Caco-2 (cell line): ENCODE measurements around the gene PPP1R26. TPM values are rescaled to one million over a fixed set of nuclear protein-coding genes. Genes with fewer than 3 reads are reported as not detected.
"Not testable (repeated sequence)": the region's sequence is repeated elsewhere in the genome, so short reads cannot be mapped to it uniquely, and the experiment has no call there.

Experiments
- BruUV-seq: library from RNA; stranded (reverse); fragments of 400-500 nt; replicated peaks from 2 replicates; lab custom pipeline; 2021; lab: Mats Ljungman, UMichigan
- CTCF ChIA-PET: fragments of 300-600 bp; sonication (Branson Sonifier 250); formaldehyde crosslinking; loops from one replicate; lab custom pipeline; 2022; ENCODE audit warnings: antibody characterized with exemption; lab: Charles Lee
- POLR2A ChIA-PET: fragments of 300-600 bp; sonication (Branson Sonifier 250); formaldehyde crosslinking; loops from one replicate; lab custom pipeline; 2022; ENCODE audit warnings: antibody characterized with exemption; lab: Charles Lee
- DNase-seq, 2 experiments: peaks; one replicate each; pipeline versions ENCODE4 v3.0.0 to v3.0.0-alpha.2; 2020 to 2022
- H3K27me3 ChIP-seq: replicated peaks from 2 replicates; pipeline ENCODE4 v1.6.0; 2011; ENCODE audit warnings: low read length; ENCODE audit not compliant: control insufficient read depth, insufficient read depth
- H3K36me3 ChIP-seq: 2 replicates; pipeline ENCODE4 v1.5.1; 2011; ENCODE audit warnings: low read length; ENCODE audit not compliant: control insufficient read depth, insufficient read depth
- H3K4me1 ChIP-seq: fragments of 250-450 bp; sonication (Bioruptor Pico); 2 replicates; pipeline ENCODE4 v1.5.1; 2020; ENCODE audit warnings: mild to moderate bottlenecking
- H3K4me3 ChIP-seq: 2 replicates; pipeline ENCODE4 v1.5.1; 2011; ENCODE audit warnings: low read depth, mild to moderate bottlenecking, control low read depth, low read length
- H3K9me3 ChIP-seq: fragments of 250-450 bp; sonication (Bioruptor Pico); 2 replicates; pipeline ENCODE4 v1.5.1; 2020; ENCODE audit warnings: mild to moderate bottlenecking, moderate library complexity
- H3K27ac Mint-ChIP-seq: one replicate; pipeline ENCODE4 v1.8.0; 2022; ENCODE audit warnings: mixed read lengths; ENCODE audit not compliant: unreplicated experiment
- H3K27me3 Mint-ChIP-seq: one replicate; pipeline ENCODE4 v1.8.0; 2022; ENCODE audit warnings: mixed read lengths; ENCODE audit not compliant: insufficient read depth, unreplicated experiment
- H3K36me3 Mint-ChIP-seq: one replicate; pipeline ENCODE4 v1.8.0; 2022; ENCODE audit warnings: mild to moderate bottlenecking, mixed read lengths; ENCODE audit not compliant: insufficient read depth, unreplicated experiment
- H3K4me1 Mint-ChIP-seq: one replicate; pipeline ENCODE4 v1.8.0; 2022; ENCODE audit warnings: low read depth, mixed read lengths; ENCODE audit not compliant: unreplicated experiment
- H3K4me3 Mint-ChIP-seq: one replicate; pipeline ENCODE4 v1.8.0; 2022; ENCODE audit warnings: mild to moderate bottlenecking, moderate library complexity, mixed read lengths; ENCODE audit not compliant: unreplicated experiment
- H3K9me3 Mint-ChIP-seq: one replicate; pipeline ENCODE4 v1.8.0; 2022; ENCODE audit warnings: mixed read lengths; ENCODE audit not compliant: unreplicated experiment
- CTCF ChIP-seq, 2 experiments: fragments of 200-600 bp in 1 of 2; IDR thresholded peaks; 1 replicate in 1 of 2; 2 replicates in 1 of 2; pipeline versions ENCODE4 v1.5.1 to v1.8.0; 2011 to 2022; ENCODE audit warnings: antibody characterized with exemption in 1 of 2, control low read depth in 1 of 2, inconsistent platforms in 1 of 2, low read depth in 1 of 2, low read length in 1 of 2, mild to moderate bottlenecking in 1 of 2, moderate library complexity in 1 of 2; ENCODE audit not compliant: insufficient read depth in 1 of 2, severe bottlenecking in 1 of 2, unreplicated experiment in 1 of 2
- intact Hi-C: fragments of 100-400 bp; cut with micrococcal nuclease; formaldehyde crosslinking; loops from one replicate; pipeline ENCODE4 v1.10.0; 2022; ENCODE audit not compliant: unreplicated experiment
- total RNA-seq: library from RNA; stranded (reverse); gene quantifications from 2 replicates; pipeline ENCODE4 v1.2.3, GENCODE V29; 2022

Gene PPP1R26
- total RNA-seq, 1 experiment from 2014 or later, result 24.3 TPM

- no peaks in the 10 kb centered on the region for H3K9me3 ChIP-seq
- Mint-ChIP-seq H3K36me3 (no peaks in the 10 kb centered on the region), H3K4me3 (no peak overlapping the region), H3K27ac (no peak overlapping the region), H3K27me3 (no peaks in the 10 kb centered on the region), H3K9me3 (no peaks in the 10 kb centered on the region), H3K4me1 (no peaks in the 10 kb centered on the region)
- no TSS peak for BruUV-seq
- no peak overlapping the region for H3K4me3 ChIP-seq
- ChIA-PET CTCF (no interaction called here), POLR2A (no interaction called here)
- no peak for DNase-seq
- no peak for TF ChIP-seq CTCF (IDR thresholded peaks at IDR 0.05; ENCODE audit: insufficient read depth in 1 of 2, low read depth in 1 of 2, low read length in 1 of 2, severe bottlenecking in 1 of 2, unreplicated experiment in 1 of 2)
- H3K4me1 ChIP-seq, result no peaks in the 10 kb centered on the region
- intact Hi-C loops, result no loop called here
- H3K27me3 ChIP-seq, result no peaks in the 10 kb centered on the region
- H3K36me3 ChIP-seq, result no peaks in the 10 kb centered on the region
Observed at GRCh38 chr9:135448663-135449100, 30.9 kb upstream of the PPP1R26 start.

DNA sequence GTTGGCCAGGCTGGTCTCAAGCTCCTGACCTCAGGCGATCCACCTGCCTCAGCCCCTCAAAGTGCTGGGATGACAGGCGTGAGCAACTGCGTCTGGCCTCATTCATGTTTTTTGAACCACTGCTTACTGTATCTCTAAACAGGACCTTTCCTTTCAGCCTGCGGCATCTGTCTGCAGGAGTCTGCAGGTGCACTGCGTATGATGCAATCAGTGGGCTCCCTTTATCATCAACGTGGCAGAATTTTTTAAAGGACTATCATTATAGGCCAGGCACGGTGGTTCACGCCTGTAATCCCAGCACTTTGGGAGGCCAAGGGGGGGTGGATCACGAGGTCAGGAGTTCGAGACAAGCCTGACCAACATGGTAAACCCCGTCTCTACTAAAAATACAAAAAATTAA lies 30.1 kb upstream of the PPP1R26 start:
- H3K4me1 ChIP-seq, H3K4me1 Mint-ChIP-seq, H3K36me3 Mint-ChIP-seq, H3K9me3 ChIP-seq, CTCF ChIA-PET, H3K4me3 ChIP-seq, H3K27me3 ChIP-seq, H3K27me3 Mint-ChIP-seq, DNase-seq, H3K9me3 Mint-ChIP-seq, H3K27ac Mint-ChIP-seq, H3K36me3 ChIP-seq, BruUV-seq, intact Hi-C loops, POLR2A ChIA-PET, H3K4me3 Mint-ChIP-seq: not testable (repeated sequence)

DNA sequence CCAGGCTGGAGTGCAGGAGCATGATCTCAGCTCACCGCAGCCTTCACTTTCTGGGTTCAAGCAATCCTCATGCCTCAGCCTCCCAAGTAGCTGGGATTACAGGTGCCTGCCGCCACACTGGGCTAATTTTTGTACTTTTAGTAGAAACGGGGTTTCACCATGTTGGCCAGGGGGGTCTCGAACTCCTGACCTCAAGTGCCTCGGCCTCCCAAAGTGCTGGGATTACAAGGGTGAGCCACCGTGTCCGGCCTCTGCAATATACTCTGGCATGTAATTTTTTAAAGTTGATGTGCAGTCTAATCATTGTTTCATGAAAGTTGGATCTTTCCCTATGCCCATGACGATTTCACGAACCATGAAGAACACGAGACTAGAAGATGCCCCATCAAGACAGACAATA lies 28.6 kb upstream of the PPP1R26 start:
- H3K9me3 ChIP-seq, result no peaks in the 10 kb centered on the region
- no peaks in the 10 kb centered on the region for H3K4me1 Mint-ChIP-seq
- H3K36me3 ChIP-seq, result no peaks in the 10 kb centered on the region
- no TSS peak for BruUV-seq
- H3K4me3 Mint-ChIP-seq, result no peak overlapping the region
- H3K4me3 ChIP-seq, result no peak overlapping the region
- H3K4me1 ChIP-seq, result no peaks in the 10 kb centered on the region
- POLR2A ChIA-PET, result no interaction called here
- CTCF ChIA-PET, result no interaction called here
- no peak overlapping the region for H3K27ac Mint-ChIP-seq
- peaks cover 7% of the 10 kb centered on the region for H3K27me3 Mint-ChIP-seq
- TF ChIP-seq CTCF (IDR thresholded peaks at IDR 0.05; ENCODE audit: insufficient read depth in 1 of 2, low read depth in 1 of 2, low read length in 1 of 2, severe bottlenecking in 1 of 2, unreplicated experiment in 1 of 2), result no peak
- H3K27me3 ChIP-seq, result no peaks in the 10 kb centered on the region
- peaks cover 10% of the 10 kb centered on the region for H3K9me3 Mint-ChIP-seq
- intact Hi-C loops, result no loop called here
- no peaks in the 10 kb centered on the region for H3K36me3 Mint-ChIP-seq
- DNase-seq, result no peak

DNA sequence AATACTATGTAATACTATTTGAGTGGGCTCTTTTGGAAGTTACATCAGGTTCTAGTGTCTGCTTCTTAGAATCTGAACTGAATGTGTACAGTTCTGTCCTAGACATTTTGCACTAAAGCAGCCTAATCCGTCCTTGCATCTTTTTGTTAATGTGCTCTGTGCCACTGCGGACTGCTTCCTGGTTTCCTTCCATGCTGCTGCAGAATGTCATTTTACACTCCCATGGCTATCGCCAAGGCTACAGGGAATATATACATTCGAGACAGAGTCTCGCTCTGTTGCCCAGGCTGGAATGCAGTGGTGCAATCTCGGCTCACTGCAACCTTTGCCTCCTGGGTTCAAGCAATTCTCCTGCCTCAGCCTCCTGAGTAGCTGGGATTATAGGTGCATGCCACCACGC lies 27.7 kb upstream of the PPP1R26 start:
- H3K36me3 ChIP-seq, H3K4me3 ChIP-seq, CTCF ChIA-PET, POLR2A ChIA-PET, H3K4me3 Mint-ChIP-seq, BruUV-seq, DNase-seq, H3K27ac Mint-ChIP-seq, intact Hi-C loops, H3K9me3 ChIP-seq, H3K27me3 Mint-ChIP-seq, H3K27me3 ChIP-seq, H3K4me1 ChIP-seq, H3K4me1 Mint-ChIP-seq, H3K36me3 Mint-ChIP-seq: not testable (repeated sequence)
- H3K9me3 Mint-ChIP-seq, result peaks cover 10% of the 10 kb centered on the region
